LHCN-M2 (cell line): ENCODE results near the gene ASB1. TPM values are rescaled to one million over a fixed set of nuclear protein-coding genes. Genes with fewer than 3 reads are reported as not detected.

Experiments used
- DNase-seq: peaks from one replicate; pipeline ENCODE4 v3.0.0-alpha.2; 2012; ENCODE audit warnings: low read depth
- total RNA-seq: library from RNA; depleted of rRNA; stranded (reverse); fragments of >200 nt; gene quantifications from 2 replicates; pipeline ENCODE4 v1.2.3, GENCODE V29; 2014

ASB1 gene
- total RNA-seq, 1 experiment from 2014 or later = 30.4 TPM

- no peak for DNase-seq
Measured at GRCh38 chr2:238466243-238466756, 39.6 kb downstream of the ASB1 start.

GRCh38 chr2:238467062-238467461 is 40.3 kb downstream of the ASB1 start:
- DNase-seq = no peak

- peak; percentile 46 for DNase-seq
Measured at GRCh38 chr2:238467792-238468191, 41.1 kb downstream of the ASB1 start.

- DNase-seq = no peak
Measured at GRCh38 chr2:238469155-238469554, 42.4 kb downstream of the ASB1 start.

GRCh38 chr2:238473014-238473413 is 46.3 kb downstream of the ASB1 start:
- DNase-seq = no peak

- DNase-seq = no peak
Measured at GRCh38 chr2:238473523-238473922, 46.8 kb downstream of the ASB1 start.

GRCh38 chr2:238475034-238475433 is 48.3 kb downstream of the ASB1 start:
- no peak for DNase-seq

GRCh38 chr2:238475566-238475965 is 48.8 kb downstream of the ASB1 start:
- no peak for DNase-seq

- no peak for DNase-seq
Measured at GRCh38 chr2:238476258-238476657, 49.5 kb downstream of the ASB1 start.

GRCh38 chr2:238478216-238478615 is 51.5 kb downstream of the ASB1 start:
- no peak for DNase-seq

- no peak for DNase-seq
Measured at GRCh38 chr2:238479847-238480246, 53.1 kb downstream of the ASB1 start.

- DNase-seq = no peak
Measured at GRCh38 chr2:238483021-238483420, 56.3 kb downstream of the ASB1 start.

GRCh38 chr2:238483656-238484055 is 56.9 kb downstream of the ASB1 start:
- no peak for DNase-seq

- no peak for DNase-seq
Measured at GRCh38 chr2:238484522-238485452, 58.1 kb downstream of the ASB1 start.

- DNase-seq = no peak
Measured at GRCh38 chr2:238486123-238486848, 59.6 kb downstream of the ASB1 start.

GRCh38 chr2:238487134-238487533 is 60.4 kb downstream of the ASB1 start:
- no peak for DNase-seq

- no peak for DNase-seq
Measured at GRCh38 chr2:238487652-238488346, 61.1 kb downstream of the ASB1 start.

- DNase-seq = no peak
Measured at GRCh38 chr2:238488347-238488826, 61.7 kb downstream of the ASB1 start.

GRCh38 chr2:238489431-238489830 is 62.7 kb downstream of the ASB1 start:
- DNase-seq = no peak

GRCh38 chr2:238489896-238490295 is 63.2 kb downstream of the ASB1 start:
- no peak for DNase-seq

GRCh38 chr2:238492840-238493239 is 66.1 kb downstream of the ASB1 start:
- no peak for DNase-seq

GRCh38 chr2:238493411-238493810 is 66.7 kb downstream of the ASB1 start:
- no peak for DNase-seq
